Natural killer cell (primary cell): ENCODE data around the gene CYP2W1. TPM values are rescaled to one million over a fixed set of nuclear protein-coding genes. Genes with fewer than 3 reads are reported as not detected.

Source experiments
- ATAC-seq, 3 donors: fragments of 150-1000 bp in 2 of 3; fragments of 200-7000 bp in 1 of 3; cut with Tn5 transposase; 1 replicate in 1 of 3; 2 replicates in 2 of 3; pipeline ENCODE4 v1.10.0; 2021; ENCODE audit warnings: mild to moderate bottlenecking in 2 of 3, moderate library complexity in 2 of 3
- DNase-seq, 2 donors: peaks; one replicate each; pipeline versions ENCODE4 v3.0.0 to v3.0.0-alpha.2; 2013 to 2021; ENCODE audit warnings: mixed read lengths in 1 of 2
- H3K27ac ChIP-seq: one replicate; pipeline ENCODE4 v1.5.1; 2013; ENCODE audit warnings: mild to moderate bottlenecking, low read length
- H3K27me3 ChIP-seq: one replicate; pipeline ENCODE4 v1.6.1; 2013; ENCODE audit warnings: low read length; ENCODE audit not compliant: control insufficient read depth, insufficient read depth
- H3K36me3 ChIP-seq: one replicate; pipeline ENCODE4 v1.6.1; 2013; ENCODE audit warnings: low read length; ENCODE audit not compliant: control insufficient read depth, insufficient read depth
- H3K4me1 ChIP-seq: one replicate; pipeline ENCODE4 v1.6.1; 2013; ENCODE audit warnings: low read length; ENCODE audit not compliant: control insufficient read depth, insufficient read depth
- H3K4me3 ChIP-seq: one replicate; pipeline ENCODE4 v1.5.1; 2013; ENCODE audit warnings: low read length
- H3K9me3 ChIP-seq: one replicate; pipeline ENCODE4 v1.6.1; 2013; ENCODE audit warnings: low read length; ENCODE audit not compliant: control insufficient read depth, insufficient read depth
- H3K27ac Mint-ChIP-seq, 2 donors: one replicate each; pipeline ENCODE4 v1.8.0; 2022; ENCODE audit warnings: mild to moderate bottlenecking in 2 of 2, mixed read lengths in 2 of 2, moderate library complexity in 1 of 2
- H3K27me3 Mint-ChIP-seq, 2 donors: one replicate each; pipeline ENCODE4 v1.8.0; 2022; ENCODE audit warnings: low read depth in 2 of 2, mixed read lengths in 2 of 2
- H3K36me3 Mint-ChIP-seq: one replicate; pipeline ENCODE4 v1.8.0; 2022; ENCODE audit warnings: mixed read lengths
- H3K4me1 Mint-ChIP-seq, 2 donors: one replicate each; pipeline ENCODE4 v1.8.0; 2022; ENCODE audit warnings: mixed read lengths in 2 of 2
- H3K4me3 Mint-ChIP-seq: one replicate; pipeline ENCODE4 v1.8.0; 2022; ENCODE audit warnings: mild to moderate bottlenecking, moderate library complexity, mixed read lengths
- H3K9me3 Mint-ChIP-seq, 2 donors: one replicate each; pipeline ENCODE4 v1.8.0; 2022; ENCODE audit warnings: mixed read lengths in 2 of 2
- CTCF ChIP-seq: fragments of 200-600 bp; IDR thresholded peaks from one replicate; pipeline ENCODE4 v1.8.0; 2022; ENCODE audit warnings: antibody characterized with exemption
- WGBS: methylation state at CpG from one replicate; pipeline ENCODE4 v1.1.7; 2013; ENCODE audit warnings: missing lambda C conversion rate; ENCODE audit not compliant: insufficient coverage; 5-methylcytosine and 5-hydroxymethylcytosine counted together
- intact Hi-C: fragments of 100-400 bp; cut with micrococcal nuclease; formaldehyde crosslinking; loops from one replicate; pipeline ENCODE4 v1.14.2; 2022
- total RNA-seq, 4 donors: library from RNA; stranded (reverse); fragments of 120-200 nt in 1 of 4; gene quantifications; one replicate each; pipeline versions ENCODE4 v1.2.3 to v1.2.4, GENCODE V29; 2013 to 2022

The CYP2W1 gene
- total RNA-seq, 3 donors from 2014 or later (not counting 1 experiment from before 2014, with no cell fraction given): not detected

- no peaks in the 10 kb centered on the region for H3K27me3 Mint-ChIP-seq
- H3K4me3 ChIP-seq: peak within 1 kb of the TSS; percentile 80
- intact Hi-C loops: no loop called here
- H3K27me3 ChIP-seq: no peaks in the 10 kb centered on the region
- peak; percentile 86 to 95 for DNase-seq
- no peak for TF ChIP-seq CTCF
- peak within 1 kb of the TSS; percentile 95 for H3K27ac ChIP-seq
- ATAC-seq: peak; percentile 87 to 98 (median 89)
- peak within 1 kb of the TSS; percentile 90 for H3K4me3 Mint-ChIP-seq
- no peaks in the 10 kb centered on the region for H3K9me3 Mint-ChIP-seq
- H3K9me3 ChIP-seq: no peaks in the 10 kb centered on the region
- no peaks in the 10 kb centered on the region for H3K36me3 Mint-ChIP-seq
- H3K36me3 ChIP-seq: peaks cover 21% of the 10 kb centered on the region
- peaks cover 17 to 21% of the 10 kb centered on the region in 2 donors for H3K4me1 Mint-ChIP-seq
- H3K4me1 ChIP-seq: peaks cover 27% of the 10 kb centered on the region
- H3K27ac Mint-ChIP-seq: peak within 1 kb of the TSS; percentile 89 to 93
- under 1% methylated on average over 78 of the region's 78 CpGs for WGBS
These were observed 7.9 kb upstream of the CYP2W1 start, which contains the start of gene COX19 for GRCh38 chr7:974820-975681. Gene COX19 (minus strand): TSS chr7:975549. CDS start chr7:975509, 40 bp downstream.

- no peak overlapping the region for H3K27ac ChIP-seq
- intact Hi-C loops: no loop called here
- Mint-ChIP-seq H3K27me3 (no peaks in the 10 kb centered on the region), H3K4me3 (peak overlapping the region; percentile 68), H3K4me1 (peaks cover 15 to 20% of the 10 kb centered on the region in 2 donors), H3K9me3 (no peaks in the 10 kb centered on the region), H3K36me3 (no peaks in the 10 kb centered on the region), H3K27ac (peak overlapping the region; percentile 89 to 93)
- H3K9me3 ChIP-seq: no peaks in the 10 kb centered on the region
- peaks cover 19% of the 10 kb centered on the region for H3K36me3 ChIP-seq
- no peak for DNase-seq
- no peaks in the 10 kb centered on the region for H3K27me3 ChIP-seq
- ATAC-seq: no peak
- no peak overlapping the region for H3K4me3 ChIP-seq
- 52% methylated on average over 25 of the region's 28 CpGs for WGBS
- no peak for TF ChIP-seq CTCF
- peaks cover 27% of the 10 kb centered on the region for H3K4me1 ChIP-seq
These were observed 7.1 kb upstream of the CYP2W1 start for GRCh38 chr7:975702-976473.

GRCh38 chr7:976901-977325 is 6.1 kb upstream of the CYP2W1 start:
- peaks cover 13% of the 10 kb centered on the region for H3K36me3 ChIP-seq
- no peaks in the 10 kb centered on the region for H3K27me3 ChIP-seq
- no peak for TF ChIP-seq CTCF
- H3K4me3 Mint-ChIP-seq: peak overlapping the region; percentile 68
- H3K4me1 ChIP-seq: peaks cover 26% of the 10 kb centered on the region
- intact Hi-C loops: no loop called here
- H3K4me1 Mint-ChIP-seq: peaks cover 9 to 13% of the 10 kb centered on the region in 2 donors
- H3K4me3 ChIP-seq: no peak overlapping the region
- H3K9me3 ChIP-seq: no peaks in the 10 kb centered on the region
- DNase-seq: no peak
- no peak overlapping the region for H3K27ac ChIP-seq
- ATAC-seq: no peak
- no peak overlapping the region for H3K27ac Mint-ChIP-seq
- H3K36me3 Mint-ChIP-seq: no peaks in the 10 kb centered on the region
- H3K27me3 Mint-ChIP-seq: no peaks in the 10 kb centered on the region
- H3K9me3 Mint-ChIP-seq: no peaks in the 10 kb centered on the region
- 93% methylated on average over 19 of the region's 19 CpGs for WGBS
